Keratinocyte (primary cell): ENCODE measurements around the gene OCIAD2. TPM values are rescaled to one million over a fixed set of nuclear protein-coding genes. Genes with fewer than 3 reads are reported as not detected.

Experiments
- DNase-seq: peaks from one replicate; pipeline ENCODE4 v3.0.0-alpha.2; 2011; ENCODE audit warnings: low read depth, missing footprints, low spot score
- FAIRE-seq: peaks from 2 replicates; lab custom pipeline; 2011; peaks lifted over from hg19 to GRCh38; lab: Jason Lieb, UNC
- H2AFZ ChIP-seq: 2 replicates; pipeline ENCODE4 v1.6.0; 2012; ENCODE audit warnings: low read length, control low read depth, inconsistent platforms; ENCODE audit not compliant: control insufficient read depth
- H3K27ac ChIP-seq: 2 replicates; pipeline ENCODE4 v1.5.1; 2011; ENCODE audit warnings: low read length; ENCODE audit not compliant: control insufficient read depth, insufficient read depth
- H3K27me3 ChIP-seq: 3 replicates; pipeline ENCODE4 v1.6.0; 2011; ENCODE audit warnings: low read length; ENCODE audit not compliant: control insufficient read depth, insufficient read depth; ENCODE audit errors: extremely low read depth
- H3K36me3 ChIP-seq, 2 experiments: 2 replicates in 1 of 2; 3 replicates in 1 of 2; pipeline ENCODE4 v1.5.1; 2011; ENCODE audit warnings: low read length in 2 of 2, mild to moderate bottlenecking in 1 of 2; ENCODE audit not compliant: control insufficient read depth in 2 of 2, insufficient read depth in 2 of 2; ENCODE audit errors: extremely low read depth in 1 of 2
- H3K4me1 ChIP-seq: 3 replicates; pipeline ENCODE4 v1.5.1; 2011; ENCODE audit warnings: low read length; ENCODE audit not compliant: control insufficient read depth, insufficient read depth; ENCODE audit errors: extremely low read depth
- H3K4me2 ChIP-seq: 3 replicates; pipeline ENCODE4 v1.6.0; 2011; ENCODE audit warnings: low read depth, low read length; ENCODE audit not compliant: control insufficient read depth, insufficient read depth; ENCODE audit errors: extremely low read depth
- H3K4me3 ChIP-seq, 3 experiments: fragments of 200-600 bp in 1 of 3; sonication (generic) in 1 of 3; 2 replicates in 2 of 3; 3 replicates in 1 of 3; pipeline ENCODE4 v1.5.1; 2011 to 2016; ENCODE audit warnings: low read length in 3 of 3, mild to moderate bottlenecking in 3 of 3, control low read depth in 2 of 3, inconsistent platforms in 1 of 3, low read depth in 1 of 3, mixed read lengths in 1 of 3, mixed run types in 1 of 3, moderate library complexity in 1 of 3; ENCODE audit not compliant: control insufficient read depth in 2 of 3, insufficient read depth in 2 of 3; ENCODE audit errors: extremely low read depth in 1 of 3
- H3K79me2 ChIP-seq: 2 replicates; pipeline ENCODE4 v1.6.0; 2012; ENCODE audit warnings: low read length; ENCODE audit not compliant: control insufficient read depth, insufficient read depth
- H3K9ac ChIP-seq: 3 replicates; pipeline ENCODE4 v1.6.0; 2011; ENCODE audit warnings: low read length; ENCODE audit not compliant: control insufficient read depth, insufficient read depth; ENCODE audit errors: extremely low read depth
- H3K9me1 ChIP-seq: 3 replicates; pipeline ENCODE4 v1.6.0; 2011; ENCODE audit warnings: low read length; ENCODE audit not compliant: control insufficient read depth, insufficient read depth; ENCODE audit errors: extremely low read depth
- H3K9me3 ChIP-seq: 2 replicates; pipeline ENCODE4 v1.5.1; 2012; ENCODE audit warnings: low read depth, low read length; ENCODE audit not compliant: control insufficient read depth
- H4K20me1 ChIP-seq: 3 replicates; pipeline ENCODE4 v1.6.0; 2011; ENCODE audit warnings: low read length; ENCODE audit not compliant: control insufficient read depth, insufficient read depth; ENCODE audit errors: extremely low read depth
- CTCF ChIP-seq, 3 experiments: IDR thresholded peaks in 1 of 3; conservative IDR thresholded peaks in 1 of 3; optimal IDR thresholded peaks in 1 of 3; 2 replicates in 2 of 3; 3 replicates in 1 of 3; pipeline versions ENCODE3 to v1.5.1; 2011; ENCODE audit warnings: low read length in 3 of 3, mild to moderate bottlenecking in 3 of 3, moderate library complexity in 2 of 3, control low read depth in 1 of 3, inconsistent platforms in 1 of 3; ENCODE audit not compliant: insufficient read depth in 2 of 3; ENCODE audit errors: extremely low read depth in 1 of 3
- EZH2 ChIP-seq: IDR thresholded peaks from one replicate; pipeline ENCODE4 v1.6.1; 2012; ENCODE audit warnings: inconsistent platforms, mild to moderate bottlenecking, low read length, moderate library complexity
- dilution Hi-C: fragments of 300-500 bp; cut with MboI; formaldehyde crosslinking; loops from one replicate; pipeline ENCODE4 v1.7.0; 2020; ENCODE audit warnings: low sequenced_read_pairs; ENCODE audit not compliant: extremely low pct_ligation_motif_present
- polyA plus RNA-seq, 5 experiments: library from polyadenylated mRNA; depleted of rRNA in 3 of 5; stranded (reverse) in 3 of 5; stranded (forward) in 1 of 5; unstranded in 1 of 5; fragments of >200 nt; gene quantifications; 1 replicate in 1 of 5; 2 replicates in 3 of 5; 3 replicates in 1 of 5; pipeline versions ENCODE4 v1.2.1 to v1.2.3, GENCODE V29; 2011 to 2012; ENCODE audit warnings: missing spikeins in 2 of 5, low read depth in 1 of 5, low replicate concordance in 1 of 5

OCIAD2 gene
- polyA plus RNA-seq, 1 donor (not counting 4 experiments of a cell fraction or from before 2014, with no cell fraction given): 407 TPM

- Histone ChIP-seq H3K4me1 (peaks cover 4% of the 10 kb centered on the region), H3K36me3 (peaks cover 8 to 17% of the 10 kb centered on the region in 2 experiments), H3K27ac (no peak overlapping the region), H3K9me3 (no peaks in the 10 kb centered on the region), H2AFZ (no peak overlapping the region), H3K4me3 (no peak overlapping the region), H3K9ac (no peak overlapping the region), H3K9me1 (no peaks in the 10 kb centered on the region), H3K4me2 (no peak overlapping the region), H3K79me2 (no peaks in the 10 kb centered on the region), H4K20me1 (no peaks in the 10 kb centered on the region), H3K27me3 (no peaks in the 10 kb centered on the region)
- DNase-seq (no peak), FAIRE-seq (no peak)
- dilution Hi-C loops: no loop called here
- TF ChIP-seq EZH2: no peak
- TF ChIP-seq CTCF (optimal IDR thresholded peaks at IDR 0.05 in 1 of 3, IDR thresholded peaks at IDR 0.05 in 1 of 3, conservative IDR thresholded peaks at IDR 0.05 in 1 of 3; ENCODE audit: extremely low read depth in 1 of 3, insufficient read depth in 2 of 3, low read length in 3 of 3): no peak
These were observed 51.6 kb downstream of the OCIAD2 start for GRCh38 chr4:48854982-48855381.

DNA sequence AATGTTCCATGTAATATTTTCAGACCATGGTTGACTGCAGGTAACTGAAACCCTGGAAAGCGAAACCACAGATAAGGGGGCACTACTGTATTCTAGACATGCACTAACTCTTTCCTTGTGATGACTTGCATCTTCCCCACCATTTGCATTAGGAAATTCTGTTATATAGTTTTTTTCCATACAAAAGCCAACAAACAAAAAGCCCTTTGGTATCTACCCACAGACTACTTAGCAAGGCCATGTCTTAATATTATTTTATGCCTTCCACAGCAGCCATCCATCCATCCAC lies 52.2 kb downstream of the OCIAD2 start:
- Histone ChIP-seq H3K27me3 (no peaks in the 10 kb centered on the region), H3K27ac (no peak overlapping the region), H3K36me3 (peaks cover 8 to 17% of the 10 kb centered on the region in 2 experiments), H3K9me1 (no peaks in the 10 kb centered on the region), H3K9ac (no peak overlapping the region), H3K4me1 (peaks cover 4% of the 10 kb centered on the region), H4K20me1 (no peaks in the 10 kb centered on the region), H3K4me3 (no peak overlapping the region), H3K4me2 (no peak overlapping the region), H2AFZ (no peak overlapping the region), H3K9me3 (no peaks in the 10 kb centered on the region), H3K79me2 (no peaks in the 10 kb centered on the region)
- DNase-seq (no peak), FAIRE-seq (no peak)
- dilution Hi-C loops: no loop called here
- no peak for TF ChIP-seq EZH2
- no peak for TF ChIP-seq CTCF (optimal IDR thresholded peaks at IDR 0.05 in 1 of 3, IDR thresholded peaks at IDR 0.05 in 1 of 3, conservative IDR thresholded peaks at IDR 0.05 in 1 of 3; ENCODE audit: extremely low read depth in 1 of 3, insufficient read depth in 2 of 3, low read length in 3 of 3)
